ENCODE results near the gene NBAS. TPM values are rescaled to one million over a fixed set of nuclear protein-coding genes. Genes with fewer than 3 reads are reported as not detected.

NBAS gene
- total and polyA plus RNA-seq, 2 of the 4 experiments (the other 2 are of a cell fraction), result 22.3 to 105 TPM

GRCh38 chr2:15602393-15602792 lies 41.3 kb upstream of the NBAS start:
- Histone ChIP-seq H3K4me2 (ENCODE audit: low read depth, low read length) (no peak overlapping the region), H3K27me3 (ENCODE audit: control insufficient read depth, insufficient read depth, low read length) (no peaks in the 10 kb centered on the region), H2BK20ac (ENCODE audit: low read depth, low read length) (no peak overlapping the region), H3K18ac (ENCODE audit: low read depth, low read length) (no peak overlapping the region), H3K9me1 (ENCODE audit: insufficient read depth, low read length) (no peaks in the 10 kb centered on the region), H4K20me1 (ENCODE audit: insufficient read depth, low read length) (no peaks in the 10 kb centered on the region; the same call in 1 of the 2 replicates), H3K27ac (ENCODE audit: insufficient read depth, low read length) (no peak overlapping the region), H2AK9ac (replicated peaks; ENCODE audit: low read depth, low read length, poor library complexity) (no peak overlapping the region), H4K5ac (ENCODE audit: low read depth, low read length) (no peak overlapping the region), H3K4me3 (ENCODE audit: insufficient read depth, low read depth, low read length) (no peak overlapping the region), H3K9me3 (ENCODE audit: control insufficient read depth, insufficient read depth, low read length) (no peaks in the 10 kb centered on the region), H3K14ac (replicated peaks; ENCODE audit: low read depth, low read length) (no peak overlapping the region), H3K56ac (ENCODE audit: extremely low read depth, insufficient read depth, low read length) (no peak overlapping the region), H2BK5ac (ENCODE audit: low read depth, low read length, poor library complexity, severe bottlenecking) (no peak overlapping the region), H2AFZ (replicated peaks; ENCODE audit: low read length, poor library complexity) (no peak overlapping the region), H3K4ac (ENCODE audit: low read depth, low read length) (no peak overlapping the region), H2BK120ac (ENCODE audit: low read depth, low read length) (no peak overlapping the region), H4K91ac (ENCODE audit: insufficient read depth, low read depth, low read length) (no peak overlapping the region), H2AK5ac (ENCODE audit: low read depth, low read length) (no peak overlapping the region), H2BK15ac (ENCODE audit: low read depth, low read length) (no peak overlapping the region), H3K23ac (ENCODE audit: low read depth, low read length) (no peak overlapping the region), H3K79me1 (ENCODE audit: low read depth in 1 of 2, low read length in 2 of 2) (no peaks in the 10 kb centered on the region; a peak in 1 of 4 replicates), H3K9ac (ENCODE audit: low read depth, low read length) (no peak overlapping the region), H4K8ac (ENCODE audit: low read depth in 2 of 2, low read length in 2 of 2) (no peak overlapping the region), H3K4me1 (ENCODE audit: control insufficient read depth, insufficient read depth, low read length) (no peaks in the 10 kb centered on the region), H3K36me3 (ENCODE audit: control insufficient read depth, insufficient read depth, low read length) (peaks cover 49% of the 10 kb centered on the region)
- ATAC-seq (ENCODE audit: low read depth) (no peak), DNase-seq (no peak)
- ChIA-PET POLR2A (ENCODE audit: unreplicated experiment) (no interaction called here), CTCF (no interaction called here)
- 57% methylated on average over 1 of the region's 8 CpGs; no CpG with 5 or more reads in 1 of the 2 experiments for WGBS, 2 experiments (ENCODE audit: extremely low coverage in 2 of 2, insufficient read length in 1 of 2)
- TF ChIP-seq, protein P1, sequence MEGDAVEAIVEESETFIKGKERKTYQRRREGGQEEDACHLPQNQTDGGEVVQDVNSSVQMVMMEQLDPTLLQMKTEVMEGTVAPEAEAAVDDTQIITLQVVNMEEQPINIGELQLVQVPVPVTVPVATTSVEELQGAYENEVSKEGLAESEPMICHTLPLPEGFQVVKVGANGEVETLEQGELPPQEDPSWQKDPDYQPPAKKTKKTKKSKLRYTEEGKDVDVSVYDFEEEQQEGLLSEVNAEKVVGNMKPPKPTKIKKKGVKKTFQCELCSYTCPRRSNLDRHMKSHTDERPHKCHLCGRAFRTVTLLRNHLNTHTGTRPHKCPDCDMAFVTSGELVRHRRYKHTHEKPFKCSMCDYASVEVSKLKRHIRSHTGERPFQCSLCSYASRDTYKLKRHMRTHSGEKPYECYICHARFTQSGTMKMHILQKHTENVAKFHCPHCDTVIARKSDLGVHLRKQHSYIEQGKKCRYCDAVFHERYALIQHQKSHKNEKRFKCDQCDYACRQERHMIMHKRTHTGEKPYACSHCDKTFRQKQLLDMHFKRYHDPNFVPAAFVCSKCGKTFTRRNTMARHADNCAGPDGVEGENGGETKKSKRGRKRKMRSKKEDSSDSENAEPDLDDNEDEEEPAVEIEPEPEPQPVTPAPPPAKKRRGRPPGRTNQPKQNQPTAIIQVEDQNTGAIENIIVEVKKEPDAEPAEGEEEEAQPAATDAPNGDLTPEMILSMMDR (conservative IDR thresholded peaks at IDR 0.05; ENCODE audit: low read depth, low read length), result no peak
- TF ChIP-seq CEBPB (IDR thresholded peaks at IDR 0.05; ENCODE audit: low read depth, low read length) (no peak), MXI1 (IDR thresholded peaks at IDR 0.05; ENCODE audit: borderline replicate concordance, low read depth, low read length) (no peak), FOS (IDR thresholded peaks at IDR 0.05; ENCODE audit: low read depth, low read length) (no peak), SMC3 (IDR thresholded peaks at IDR 0.05; ENCODE audit: low read depth, low read length) (no peak), NFE2L2 (IDR thresholded peaks at IDR 0.05; ENCODE audit: low read depth, low read length) (no peak), RCOR1 (IDR thresholded peaks at IDR 0.05; ENCODE audit: insufficient replicate concordance, low read length) (no peak), RFX5 (IDR thresholded peaks at IDR 0.05; ENCODE audit: low read depth, low read length) (no peak), POLR2A (IDR thresholded peaks at IDR 0.05; ENCODE audit: low read depth, low read length) (no peak), MAFK (IDR thresholded peaks at IDR 0.05; ENCODE audit: low read depth, low read length) (no peak), BHLHE40 (IDR thresholded peaks at IDR 0.05; ENCODE audit: low read depth, low read length) (no peak), CHD1 (IDR thresholded peaks at IDR 0.05; ENCODE audit: low read depth, low read length) (no peak), RAD21 (IDR thresholded peaks at IDR 0.05; ENCODE audit: low read length) (no peak), MAZ (IDR thresholded peaks at IDR 0.05; ENCODE audit: borderline replicate concordance, low read depth, low read length) (no peak)
- TF ChIP-seq, protein P2, sequence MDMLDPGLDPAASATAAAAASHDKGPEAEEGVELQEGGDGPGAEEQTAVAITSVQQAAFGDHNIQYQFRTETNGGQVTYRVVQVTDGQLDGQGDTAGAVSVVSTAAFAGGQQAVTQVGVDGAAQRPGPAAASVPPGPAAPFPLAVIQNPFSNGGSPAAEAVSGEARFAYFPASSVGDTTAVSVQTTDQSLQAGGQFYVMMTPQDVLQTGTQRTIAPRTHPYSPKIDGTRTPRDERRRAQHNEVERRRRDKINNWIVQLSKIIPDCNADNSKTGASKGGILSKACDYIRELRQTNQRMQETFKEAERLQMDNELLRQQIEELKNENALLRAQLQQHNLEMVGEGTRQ (IDR thresholded peaks at IDR 0.05; ENCODE audit: low read depth, low read length), result no peak
- TF ChIP-seq, protein P3, sequence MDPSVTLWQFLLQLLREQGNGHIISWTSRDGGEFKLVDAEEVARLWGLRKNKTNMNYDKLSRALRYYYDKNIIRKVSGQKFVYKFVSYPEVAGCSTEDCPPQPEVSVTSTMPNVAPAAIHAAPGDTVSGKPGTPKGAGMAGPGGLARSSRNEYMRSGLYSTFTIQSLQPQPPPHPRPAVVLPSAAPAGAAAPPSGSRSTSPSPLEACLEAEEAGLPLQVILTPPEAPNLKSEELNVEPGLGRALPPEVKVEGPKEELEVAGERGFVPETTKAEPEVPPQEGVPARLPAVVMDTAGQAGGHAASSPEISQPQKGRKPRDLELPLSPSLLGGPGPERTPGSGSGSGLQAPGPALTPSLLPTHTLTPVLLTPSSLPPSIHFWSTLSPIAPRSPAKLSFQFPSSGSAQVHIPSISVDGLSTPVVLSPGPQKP (IDR thresholded peaks at IDR 0.05; ENCODE audit: borderline replicate concordance, low read depth, low read length), result no peak
- intact Hi-C loops (cut with micrococcal nuclease) (no loop called here), in situ Hi-C loops (cut with MboI; ENCODE audit: low sequenced_read_pairs) (no loop called here), dilution Hi-C loops (cut with HindIII; ENCODE audit: low sequenced_read_pairs, unreplicated experiment) (no loop called here)
- no TSS peak for BruUV-seq (replicated peaks)

Data from IMR-90 (cell line).